GM18909 (cell line): ENCODE measurements around the gene MOXD1.

Experiments used
- ATAC-seq: cut with Tn5 transposase; IDR thresholded peaks from one replicate; pipeline ENCODE4 v1.9.1; 2021; ENCODE audit warnings: mild to moderate bottlenecking; ENCODE audit not compliant: unreplicated experiment, poor library complexity

Gene MOXD1

GRCh38 chr6:132400883-132401617, at the start of gene MOXD1:
MOXD1 (minus strand) TSS chr6:132401475; CDS start chr6:132401426, 49 bp downstream.
- ATAC-seq: peak; percentile 57

- ATAC-seq: no peak
Observed at GRCh38 chr6:132446855-132447241, 45.6 kb upstream of the MOXD1 start.

GRCh38 chr6:132446141-132446854, 45.0 kb upstream of the MOXD1 start:
- no peak for ATAC-seq

DNA sequence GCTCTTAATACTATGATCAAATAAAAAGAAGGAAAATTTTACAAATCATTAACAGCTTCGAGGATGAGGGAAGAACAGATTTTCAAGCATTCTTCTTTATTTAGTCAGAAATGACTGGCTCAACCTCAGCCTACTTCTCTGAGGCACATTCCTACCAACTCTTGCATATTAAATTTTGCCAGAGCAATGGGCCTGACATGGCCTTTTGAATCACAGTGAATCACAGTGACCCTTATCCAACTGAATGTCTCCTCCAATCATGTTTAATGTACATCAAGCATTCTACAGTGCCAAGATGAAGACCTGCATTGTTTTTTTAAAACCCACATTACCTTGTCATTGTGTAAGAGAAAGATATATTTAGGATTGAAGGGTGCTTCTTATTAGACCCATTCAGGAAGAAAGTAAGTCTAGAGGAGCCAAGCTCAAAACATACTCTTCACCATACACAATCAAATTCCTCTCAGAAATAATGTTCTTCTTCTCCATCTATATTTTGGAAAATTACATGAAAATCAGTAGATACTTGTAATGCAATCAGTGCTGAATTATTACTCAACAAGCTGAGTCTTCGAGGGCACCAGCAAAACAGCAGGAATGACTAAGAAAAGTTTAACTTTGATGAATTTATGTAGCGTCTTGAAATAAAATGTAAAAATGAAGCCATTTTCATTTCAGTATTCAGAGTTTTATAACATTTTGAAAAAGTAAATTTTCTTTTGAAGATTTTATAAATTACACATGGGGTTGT, 44.1 kb upstream of the MOXD1 start:
- no peak for ATAC-seq

DNA sequence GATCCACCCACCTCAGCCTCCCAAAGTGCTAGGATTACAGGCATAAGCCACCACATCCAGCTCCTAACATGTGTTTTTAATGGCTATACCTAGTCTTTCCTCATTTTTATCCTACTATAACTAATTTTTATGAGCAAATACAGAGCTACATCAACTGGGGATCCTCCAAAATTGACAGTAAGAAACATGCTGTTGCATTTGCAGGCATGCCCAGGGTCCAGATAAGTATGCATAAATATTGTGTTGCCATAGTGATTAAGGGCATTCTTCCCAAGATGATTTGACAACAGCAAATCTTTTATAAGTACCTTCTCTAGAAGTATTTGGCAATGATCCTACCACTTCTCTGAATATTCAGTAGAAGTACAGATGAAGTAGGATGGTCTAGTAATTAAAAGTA, 41.9 kb upstream of the MOXD1 start:
- no peak for ATAC-seq

- no peak for ATAC-seq
Observed at GRCh38 chr6:132430110-132430509, 28.8 kb upstream of the MOXD1 start.

- no peak for ATAC-seq
Observed at GRCh38 chr6:132425176-132425575, 23.9 kb upstream of the MOXD1 start.

- ATAC-seq: no peak
Observed at GRCh38 chr6:132423839-132424238, 22.6 kb upstream of the MOXD1 start.

- no peak for ATAC-seq
Observed at GRCh38 chr6:132418235-132418965, 17.1 kb upstream of the MOXD1 start.

DNA sequence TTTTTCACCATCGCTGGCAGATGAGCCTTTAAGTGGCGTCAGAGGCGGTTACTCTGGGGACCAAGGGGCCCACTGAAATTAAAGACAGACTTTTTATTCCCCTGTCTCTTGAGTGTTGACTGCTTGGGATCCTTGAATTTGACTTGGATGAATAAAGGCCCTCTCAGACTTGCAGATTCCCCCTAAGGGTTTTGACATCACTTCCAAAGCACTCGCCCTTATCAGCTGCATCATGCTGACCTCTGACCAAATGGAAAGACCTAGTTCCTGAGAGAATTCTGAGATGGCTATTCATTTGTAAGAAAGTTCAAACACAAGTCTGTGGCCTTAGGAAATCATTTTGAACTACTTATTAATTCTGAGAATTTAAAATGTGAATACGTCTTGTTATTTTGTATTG, 13.5 kb upstream of the MOXD1 start:
- no peak for ATAC-seq

DNA sequence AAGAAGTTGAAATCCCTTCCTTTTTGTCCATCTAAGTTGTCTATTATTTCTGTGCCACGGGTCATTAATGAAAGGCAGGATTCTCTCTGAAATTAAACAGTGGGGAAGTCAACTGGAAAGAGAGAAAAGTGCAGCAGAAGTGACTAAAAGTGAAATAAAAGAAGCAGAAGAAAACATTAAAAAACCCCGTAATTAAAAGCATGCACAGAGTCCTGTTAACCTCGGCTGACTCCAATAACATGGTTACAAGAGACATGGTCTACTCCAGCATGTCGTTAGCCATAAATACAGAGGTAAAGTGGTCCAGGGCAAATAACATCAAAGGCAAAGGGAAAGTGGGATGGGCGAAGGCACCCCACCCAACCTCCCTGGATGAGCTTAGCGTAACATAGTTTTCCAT, 13.0 kb upstream of the MOXD1 start:
- no peak for ATAC-seq

GRCh38 chr6:132413499-132413802, 12.2 kb upstream of the MOXD1 start:
- ATAC-seq: no peak

DNA sequence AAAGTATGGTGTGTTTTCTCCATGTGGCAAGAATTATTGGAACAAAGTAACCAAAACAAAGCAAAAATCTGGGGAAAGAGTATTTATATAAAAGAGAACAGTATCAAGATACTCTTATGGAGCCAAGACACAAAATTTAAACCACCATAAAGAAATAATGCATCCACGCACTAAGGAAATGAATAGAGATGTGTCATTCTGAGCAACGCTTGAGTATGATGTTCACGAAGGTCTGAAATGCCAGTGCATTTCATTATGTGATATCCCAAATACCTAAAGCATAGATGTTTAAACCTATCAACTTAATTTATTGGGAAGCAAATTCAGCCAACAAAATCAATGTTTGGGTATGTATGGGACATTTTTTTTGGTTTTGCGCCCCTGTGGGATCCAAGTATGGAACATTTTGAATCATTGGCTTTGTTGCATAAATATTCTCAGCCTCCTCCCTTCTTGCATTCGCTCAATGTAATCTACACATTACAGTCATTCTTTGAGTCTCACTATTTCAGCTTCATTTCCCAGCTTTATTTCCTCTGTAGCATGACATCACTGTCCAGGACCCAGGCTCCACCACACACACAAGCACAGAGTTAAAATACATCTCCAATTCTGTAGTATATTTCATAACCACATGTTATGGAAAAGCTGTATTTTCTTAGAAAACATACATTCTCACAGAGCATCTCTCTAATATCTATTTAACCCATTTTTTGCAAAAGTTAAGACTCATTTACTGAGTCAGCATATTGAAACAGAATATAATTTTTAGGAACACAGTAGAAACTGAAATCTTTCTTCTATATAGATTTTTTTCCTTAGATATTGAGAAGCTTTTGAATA, 11.6 kb upstream of the MOXD1 start:
- no peak for ATAC-seq

DNA sequence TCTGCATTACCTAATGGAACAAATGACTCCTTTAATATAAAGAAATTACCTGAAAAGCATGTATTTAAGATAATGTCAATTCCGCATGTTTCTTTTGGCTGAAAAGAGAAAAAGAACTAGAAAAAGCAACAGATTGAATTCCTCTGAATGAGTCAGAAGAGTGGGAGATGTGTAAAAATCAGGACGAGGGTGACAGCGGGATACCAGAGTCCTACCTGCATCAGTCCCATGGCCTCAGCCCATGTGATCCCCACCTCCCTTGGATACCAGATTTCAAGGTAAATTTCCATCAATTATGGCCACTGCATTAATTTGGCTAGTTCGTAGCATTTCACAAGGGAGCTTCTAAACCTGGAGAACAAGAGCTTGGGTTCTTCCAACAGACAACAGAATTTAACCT, 10.0 kb upstream of the MOXD1 start:
- no peak for ATAC-seq

DNA sequence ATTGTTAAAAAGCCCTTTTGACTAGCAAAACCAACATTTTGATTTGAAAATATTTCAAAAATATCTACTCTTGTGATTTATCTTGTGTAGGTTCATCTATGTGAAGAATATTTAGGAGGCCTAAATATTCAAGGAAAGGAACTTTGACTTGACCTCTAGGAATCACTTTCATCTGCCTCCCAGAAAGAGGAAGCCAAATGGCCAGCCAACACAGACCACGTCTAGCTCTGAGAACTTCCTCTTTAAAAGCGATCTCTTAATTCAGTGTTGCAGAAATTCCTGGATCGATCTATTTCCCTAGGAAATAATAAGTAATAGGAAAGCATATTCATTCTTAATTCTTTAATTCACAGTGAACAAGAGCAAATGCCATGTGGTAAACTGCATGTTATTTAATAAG, 9.6 kb upstream of the MOXD1 start:
- no peak for ATAC-seq

DNA sequence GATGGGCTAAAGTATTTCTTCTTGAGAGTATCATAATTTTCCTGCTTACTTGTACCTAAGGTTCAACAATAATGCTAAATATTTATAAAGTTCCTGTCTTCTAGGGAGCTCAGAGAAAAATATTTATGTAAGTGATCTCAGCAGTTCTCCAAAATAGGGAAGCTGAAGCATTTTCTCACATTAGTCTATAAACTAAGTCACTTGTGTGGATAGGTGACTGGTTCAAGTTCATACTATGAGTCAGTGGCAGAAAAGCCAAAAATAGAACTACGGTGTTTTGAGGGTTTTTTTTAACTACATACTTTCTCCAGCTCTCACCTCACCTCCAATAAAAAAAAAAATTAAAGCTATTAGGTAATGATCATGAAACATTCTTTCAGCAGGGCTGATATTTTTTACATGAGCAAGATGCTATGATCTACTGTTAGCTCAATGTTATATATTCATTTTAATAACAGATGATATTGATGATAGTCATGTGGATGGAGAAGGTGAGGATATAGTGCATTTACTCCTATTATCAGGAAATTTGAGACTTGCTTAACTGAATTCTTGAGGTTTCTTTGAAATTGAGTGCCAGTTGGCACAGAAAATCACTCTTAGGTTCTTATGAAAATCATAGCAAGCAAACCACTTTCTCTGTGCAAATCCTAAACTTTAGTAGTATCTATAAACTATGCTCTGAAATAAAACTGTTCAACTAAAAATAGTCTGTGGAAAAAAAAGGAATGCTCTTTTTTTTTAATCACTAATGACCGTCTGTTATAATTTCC, 4.1 kb upstream of the MOXD1 start:
- ATAC-seq: peak; percentile 62

DNA sequence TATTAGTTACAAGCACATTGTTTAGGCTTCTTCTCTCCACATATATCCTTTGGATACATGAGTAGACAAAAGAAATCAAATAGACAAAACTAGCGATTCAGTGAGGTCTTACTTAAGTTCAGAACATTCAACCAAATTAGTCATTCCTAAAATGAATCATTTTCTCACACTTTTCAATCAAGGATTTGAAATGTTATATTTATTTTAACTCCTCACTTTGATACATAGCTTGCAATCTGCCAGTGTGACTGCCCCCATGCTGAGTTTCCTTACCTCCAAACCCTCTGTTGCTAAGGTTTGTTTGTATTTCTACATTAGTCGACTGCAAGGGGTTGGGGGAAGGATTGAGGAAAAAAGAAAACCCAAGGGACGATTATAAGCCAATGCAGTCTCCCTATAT, 3.5 kb upstream of the MOXD1 start:
- no peak for ATAC-seq

- ATAC-seq: no peak
Observed at GRCh38 chr6:132404330-132404729, 3.1 kb upstream of the MOXD1 start.

- ATAC-seq: no peak
Observed at GRCh38 chr6:132401618-132402285, 477 bp upstream of the MOXD1 start.
